ENCODE measurements around the gene SLFNL1.

Gene SLFNL1

DNA sequence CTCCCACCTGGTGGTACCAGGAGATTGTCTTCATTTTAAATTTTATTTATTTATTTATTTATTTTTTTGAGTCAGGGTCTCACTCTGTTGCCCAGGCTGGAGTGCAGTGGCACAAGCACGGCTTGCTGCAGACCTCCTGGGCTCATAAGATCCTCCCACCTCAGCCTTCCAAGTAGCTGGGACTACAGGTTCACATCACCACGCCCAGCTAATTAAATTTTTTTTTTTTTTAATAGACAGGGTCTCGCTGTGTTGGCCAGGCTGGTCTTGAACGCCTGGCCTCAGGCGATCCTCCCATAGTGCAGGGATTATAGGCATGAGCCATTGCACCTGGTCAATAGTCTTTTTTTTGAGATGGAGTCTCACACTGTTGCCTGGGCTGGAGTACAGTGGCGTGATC, 8.5 kb downstream of the SLFNL1 start:
- Histone ChIP-seq H3K4me2 (no peak overlapping the region), H3K79me2 (ENCODE audit: insufficient read depth, low read depth) (peaks cover 4% of the 10 kb centered on the region; the same call in 1 of the 2 replicates), H3K4me3 (IDR thresholded peaks at IDR 0.05; ENCODE audit: insufficient read depth, low read depth, low read length) (no peak overlapping the region), H3K9ac (no peak overlapping the region), H3K36me3 (ENCODE audit: insufficient read depth) (peaks cover 16% of the 10 kb centered on the region; the same call in 1 of the 2 replicates), H4K20me1 (ENCODE audit: insufficient read depth) (no peaks in the 10 kb centered on the region), H2AFZ (ENCODE audit: low read depth) (no peak overlapping the region), H3K4me1 (ENCODE audit: low read depth, poor library complexity, severe bottlenecking) (no peaks in the 10 kb centered on the region), H3K27me3 (ENCODE audit: insufficient read depth, low read depth) (no peaks in the 10 kb centered on the region), H3K27ac (no peak overlapping the region)
- TF ChIP-seq, protein P1, sequence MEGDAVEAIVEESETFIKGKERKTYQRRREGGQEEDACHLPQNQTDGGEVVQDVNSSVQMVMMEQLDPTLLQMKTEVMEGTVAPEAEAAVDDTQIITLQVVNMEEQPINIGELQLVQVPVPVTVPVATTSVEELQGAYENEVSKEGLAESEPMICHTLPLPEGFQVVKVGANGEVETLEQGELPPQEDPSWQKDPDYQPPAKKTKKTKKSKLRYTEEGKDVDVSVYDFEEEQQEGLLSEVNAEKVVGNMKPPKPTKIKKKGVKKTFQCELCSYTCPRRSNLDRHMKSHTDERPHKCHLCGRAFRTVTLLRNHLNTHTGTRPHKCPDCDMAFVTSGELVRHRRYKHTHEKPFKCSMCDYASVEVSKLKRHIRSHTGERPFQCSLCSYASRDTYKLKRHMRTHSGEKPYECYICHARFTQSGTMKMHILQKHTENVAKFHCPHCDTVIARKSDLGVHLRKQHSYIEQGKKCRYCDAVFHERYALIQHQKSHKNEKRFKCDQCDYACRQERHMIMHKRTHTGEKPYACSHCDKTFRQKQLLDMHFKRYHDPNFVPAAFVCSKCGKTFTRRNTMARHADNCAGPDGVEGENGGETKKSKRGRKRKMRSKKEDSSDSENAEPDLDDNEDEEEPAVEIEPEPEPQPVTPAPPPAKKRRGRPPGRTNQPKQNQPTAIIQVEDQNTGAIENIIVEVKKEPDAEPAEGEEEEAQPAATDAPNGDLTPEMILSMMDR (conservative IDR thresholded peaks at IDR 0.05; ENCODE audit: low read depth, low read length), result no peak

DNA sequence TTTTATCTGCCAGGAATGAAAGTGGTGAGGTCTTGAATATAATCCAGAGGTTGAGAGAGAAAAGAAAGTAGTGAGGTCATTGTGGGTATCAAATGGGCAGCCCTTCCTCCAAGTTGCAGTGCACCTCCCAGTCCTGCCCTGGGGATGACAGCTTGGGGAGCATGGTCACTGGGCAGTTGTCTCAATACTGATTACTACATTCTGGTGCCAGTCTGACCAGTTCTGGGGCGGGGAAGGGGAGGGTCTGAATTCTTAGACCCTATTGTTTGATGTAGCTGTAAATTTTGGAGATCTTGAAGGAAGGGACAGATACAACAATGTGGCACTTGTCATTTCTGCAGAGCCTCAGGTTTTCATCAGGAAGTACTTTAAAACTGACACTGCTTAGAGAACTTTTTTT, 11.2 kb downstream of the SLFNL1 start:
- H3K4me2 ChIP-seq, result no peak overlapping the region
- H3K36me3 ChIP-seq (ENCODE audit: insufficient read depth), result peaks cover 24% of the 10 kb centered on the region; the same call in 1 of the 2 replicates
- no peaks in the 10 kb centered on the region for H4K20me1 ChIP-seq (ENCODE audit: insufficient read depth)
- TF ChIP-seq, protein P1 (conservative IDR thresholded peaks at IDR 0.05; ENCODE audit: low read depth, low read length), result no peak
- no peak overlapping the region for H2AFZ ChIP-seq (ENCODE audit: low read depth)
- H3K27ac ChIP-seq, result no peak overlapping the region
- H3K9ac ChIP-seq, result no peak overlapping the region
- H3K4me3 ChIP-seq (IDR thresholded peaks at IDR 0.05; ENCODE audit: insufficient read depth, low read depth, low read length), result no peak overlapping the region
- peaks cover 4% of the 10 kb centered on the region; the same call in 1 of the 2 replicates for H3K79me2 ChIP-seq (ENCODE audit: insufficient read depth, low read depth)
- no peaks in the 10 kb centered on the region for H3K4me1 ChIP-seq (ENCODE audit: low read depth, poor library complexity, severe bottlenecking)
- H3K27me3 ChIP-seq (ENCODE audit: insufficient read depth, low read depth), result no peaks in the 10 kb centered on the region

DNA sequence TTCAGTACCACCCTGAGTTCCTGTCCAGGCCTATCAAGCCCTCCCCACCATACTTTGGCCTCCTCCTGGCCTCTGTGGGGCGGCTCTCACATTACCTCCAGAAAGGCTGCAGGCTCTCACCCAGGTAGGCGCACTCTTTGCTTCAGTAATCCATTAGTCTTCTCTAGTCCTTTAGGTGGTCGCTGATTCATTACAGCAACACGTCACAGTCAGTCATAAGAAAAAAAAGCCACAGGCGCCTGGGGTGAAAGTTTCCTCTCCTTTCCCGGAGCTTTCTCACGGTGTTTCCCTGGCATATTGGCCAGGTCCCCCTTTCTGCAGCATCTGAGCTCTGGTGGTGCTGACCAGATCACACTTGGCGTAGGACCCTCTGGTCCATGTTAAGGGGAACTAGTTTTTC, 12.1 kb downstream of the SLFNL1 start:
- Histone ChIP-seq H4K20me1 (ENCODE audit: insufficient read depth) (0 out of 2 replicates have a peak, but pooled peaks cover under 1% of the 10 kb centered on the region), H3K4me3 (IDR thresholded peaks at IDR 0.05; ENCODE audit: insufficient read depth, low read depth, low read length) (no peak overlapping the region), H3K36me3 (ENCODE audit: insufficient read depth) (peaks cover 29% of the 10 kb centered on the region; the same call in 1 of the 2 replicates), H3K4me2 (no peak overlapping the region), H3K27me3 (ENCODE audit: insufficient read depth, low read depth) (no peaks in the 10 kb centered on the region), H3K4me1 (ENCODE audit: low read depth, poor library complexity, severe bottlenecking) (peaks cover 1% of the 10 kb centered on the region), H3K27ac (no peak overlapping the region), H3K9ac (no peak overlapping the region), H2AFZ (ENCODE audit: low read depth) (no peak overlapping the region), H3K79me2 (ENCODE audit: insufficient read depth, low read depth) (peaks cover 9% of the 10 kb centered on the region)
- TF ChIP-seq, protein P1 (conservative IDR thresholded peaks at IDR 0.05; ENCODE audit: low read depth, low read length), result no peak

DNA sequence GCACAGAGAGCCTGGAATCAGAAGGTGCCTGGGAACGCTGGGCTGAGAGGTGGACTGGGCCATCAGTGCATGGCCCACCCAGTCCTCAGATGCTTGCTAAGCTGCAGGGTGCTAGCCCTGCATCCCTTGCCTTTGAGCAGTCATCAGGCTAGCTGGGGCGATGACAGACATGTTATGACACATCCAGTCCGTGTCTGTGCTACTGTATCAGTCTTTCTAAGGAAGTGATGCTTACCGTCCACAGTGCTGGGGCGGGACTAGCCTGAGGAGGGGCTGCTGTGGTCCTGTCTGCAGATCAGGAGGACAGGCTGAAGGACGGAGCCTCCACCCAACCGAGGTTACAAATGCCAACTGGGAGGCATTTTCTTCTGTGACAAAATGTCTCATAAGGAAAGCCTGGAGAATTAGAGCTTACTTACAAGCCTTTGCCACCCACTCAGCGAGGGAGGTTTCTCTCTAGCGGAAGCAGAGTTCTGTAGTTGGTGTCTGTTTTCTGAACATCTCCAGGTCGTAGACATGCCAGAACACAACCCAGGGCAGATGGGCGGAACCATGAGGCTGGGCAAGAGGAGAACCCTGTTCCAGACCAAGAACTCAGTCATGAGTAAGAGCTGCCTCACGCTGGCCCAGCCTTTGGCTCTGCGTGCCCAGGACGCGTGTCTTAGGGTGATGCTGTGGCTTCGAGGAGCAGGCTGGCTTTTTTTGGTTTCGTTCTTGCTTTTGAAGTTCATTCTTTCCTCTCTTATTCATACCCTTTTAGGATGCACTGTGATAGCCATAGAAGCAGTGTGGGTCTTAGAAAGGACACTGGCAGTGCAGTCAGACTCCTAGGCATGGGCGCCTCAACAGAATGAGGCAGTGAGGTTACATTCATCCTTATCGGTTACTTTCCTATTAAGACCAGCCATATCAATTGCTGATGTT, 14.3 kb downstream of the SLFNL1 start:
- H3K4me1 ChIP-seq (ENCODE audit: low read depth, poor library complexity, severe bottlenecking), result peaks cover 24% of the 10 kb centered on the region
- no peaks in the 10 kb centered on the region for H3K27me3 ChIP-seq (ENCODE audit: insufficient read depth, low read depth)
- H3K36me3 ChIP-seq (ENCODE audit: insufficient read depth), result peaks cover 34% of the 10 kb centered on the region; the same call in 1 of the 2 replicates
- H2AFZ ChIP-seq (ENCODE audit: low read depth), result no peak overlapping the region
- H3K9ac ChIP-seq, result no peak overlapping the region
- H3K4me3 ChIP-seq (IDR thresholded peaks at IDR 0.05; ENCODE audit: insufficient read depth, low read depth, low read length), result no peak overlapping the region
- TF ChIP-seq, protein P1 (conservative IDR thresholded peaks at IDR 0.05; ENCODE audit: low read depth, low read length), result no peak
- no peak overlapping the region for H3K4me2 ChIP-seq
- peaks cover 11% of the 10 kb centered on the region for H3K79me2 ChIP-seq (ENCODE audit: insufficient read depth, low read depth)
- H4K20me1 ChIP-seq (ENCODE audit: insufficient read depth), result 0 out of 2 replicates have a peak, but pooled peaks cover 6% of the 10 kb centered on the region
- no peak overlapping the region for H3K27ac ChIP-seq
